HepG2 (cell line): ENCODE results near the gene EIF4E. TPM values are rescaled to one million over a fixed set of nuclear protein-coding genes. Genes with fewer than 3 reads are reported as not detected.

Experiments used
- FOXA3 ChIP-seq: IDR thresholded peaks from 2 replicates; pipeline ENCODE4 v1.6.1; 2016; ENCODE audit warnings: missing genetic modification reagents, missing compliant biosample characterization
- HDAC6 ChIP-seq: fragments of 200-600 bp; sonication (generic); IDR thresholded peaks from 2 replicates; pipeline ENCODE4 v1.7.0; 2017; ENCODE audit warnings: mild to moderate bottlenecking, antibody characterized with exemption, low read length, low read depth
- MEIS2 ChIP-seq: sonication (generic); formaldehyde crosslinking; IDR thresholded peaks from 2 replicates; pipeline ENCODE4 v1.9.0; 2021; ENCODE audit warnings: mild to moderate bottlenecking, missing genetic modification reagents
- SMARCE1 ChIP-seq: fragments of 450-650 bp; IDR thresholded peaks from 2 replicates; pipeline ENCODE4 v1.6.1; 2017; ENCODE audit warnings: borderline replicate concordance
- ZNF101 ChIP-seq: sonication (generic); formaldehyde crosslinking; IDR thresholded peaks from 2 replicates; pipeline ENCODE4 v1.4.0; 2020; ENCODE audit warnings: mild to moderate bottlenecking, low read depth, missing genetic modification reagents, borderline replicate concordance
- ZNF468 ChIP-seq: sonication (generic); formaldehyde crosslinking; IDR thresholded peaks from 2 replicates; pipeline ENCODE4 v1.8.0; 2022; ENCODE audit warnings: mild to moderate bottlenecking, moderate library complexity, missing genetic modification reagents
- ZNF790 ChIP-seq: sonication (generic); formaldehyde crosslinking; IDR thresholded peaks from 2 replicates; pipeline ENCODE4 v1.8.0; 2022; ENCODE audit warnings: missing genetic modification reagents, mild to moderate bottlenecking, borderline replicate concordance
- polyA plus RNA-seq, 8 experiments: library from polyadenylated mRNA; depleted of rRNA in 3 of 8; stranded (reverse) in 7 of 8; unstranded in 1 of 8; fragments of >200 nt; fragmentation: Illumina TruSeq in 4 of 8; extraction: Trizol in 4 of 8; gene quantifications; 2 replicates each; pipeline versions ENCODE4 v1.2.1 to v1.2.3, GENCODE V29; 2011 to 2016; ENCODE audit warnings: low read depth in 4 of 8, missing spikeins in 1 of 8, mixed read lengths in 1 of 8; ENCODE audit not compliant: insufficient read depth in 1 of 8
- total RNA-seq, 5 experiments: library from RNA; depleted of rRNA; stranded (reverse); fragments of >200 nt; fragmentation: Illumina TruSeq; extraction: Trizol; gene quantifications; 2 replicates each; pipeline ENCODE4 v1.2.3, GENCODE V29; 2016; ENCODE audit warnings: low read depth in 1 of 5
- TF ChIP-seq, protein P1 (sequence below), 2 experiments: sonication (generic) in 1 of 2; formaldehyde crosslinking in 1 of 2; IDR thresholded peaks; 2 replicates each; pipeline versions ENCODE4 v1.6.1 to v1.9.0; 2014 to 2022; ENCODE audit warnings: antibody characterized with exemption in 1 of 2, borderline replicate concordance in 1 of 2, inconsistent platforms in 1 of 2, low read depth in 1 of 2, missing genetic modification reagents in 1 of 2
- TF ChIP-seq, protein P2 (sequence below): IDR thresholded peaks from 2 replicates; pipeline ENCODE4 v1.6.1; 2016; ENCODE audit warnings: missing compliant biosample characterization, missing genetic modification reagents, borderline replicate concordance
- TF ChIP-seq, protein P3 (sequence below): sonication (generic); formaldehyde crosslinking; IDR thresholded peaks from 2 replicates; pipeline ENCODE4 v1.4.0; 2020; ENCODE audit warnings: missing genetic modification reagents, low read depth, mild to moderate bottlenecking, borderline replicate concordance
- TF ChIP-seq, protein P4 (sequence below): IDR thresholded peaks from 2 replicates; pipeline ENCODE4 v1.6.1; 2018; ENCODE audit warnings: missing genetic modification reagents
- TF ChIP-seq, protein P5 (sequence below): sonication (generic); formaldehyde crosslinking; conservative IDR thresholded peaks from 2 replicates; pipeline ENCODE4 v1.8.1; 2023; ENCODE audit warnings: missing genetic modification reagents

Gene EIF4E
- total and polyA plus RNA-seq, 2 of the 13 experiments (the other 11 are each of a cell fraction or from before 2014, with no cell fraction given) = 50.8 to 194 TPM

DNA sequence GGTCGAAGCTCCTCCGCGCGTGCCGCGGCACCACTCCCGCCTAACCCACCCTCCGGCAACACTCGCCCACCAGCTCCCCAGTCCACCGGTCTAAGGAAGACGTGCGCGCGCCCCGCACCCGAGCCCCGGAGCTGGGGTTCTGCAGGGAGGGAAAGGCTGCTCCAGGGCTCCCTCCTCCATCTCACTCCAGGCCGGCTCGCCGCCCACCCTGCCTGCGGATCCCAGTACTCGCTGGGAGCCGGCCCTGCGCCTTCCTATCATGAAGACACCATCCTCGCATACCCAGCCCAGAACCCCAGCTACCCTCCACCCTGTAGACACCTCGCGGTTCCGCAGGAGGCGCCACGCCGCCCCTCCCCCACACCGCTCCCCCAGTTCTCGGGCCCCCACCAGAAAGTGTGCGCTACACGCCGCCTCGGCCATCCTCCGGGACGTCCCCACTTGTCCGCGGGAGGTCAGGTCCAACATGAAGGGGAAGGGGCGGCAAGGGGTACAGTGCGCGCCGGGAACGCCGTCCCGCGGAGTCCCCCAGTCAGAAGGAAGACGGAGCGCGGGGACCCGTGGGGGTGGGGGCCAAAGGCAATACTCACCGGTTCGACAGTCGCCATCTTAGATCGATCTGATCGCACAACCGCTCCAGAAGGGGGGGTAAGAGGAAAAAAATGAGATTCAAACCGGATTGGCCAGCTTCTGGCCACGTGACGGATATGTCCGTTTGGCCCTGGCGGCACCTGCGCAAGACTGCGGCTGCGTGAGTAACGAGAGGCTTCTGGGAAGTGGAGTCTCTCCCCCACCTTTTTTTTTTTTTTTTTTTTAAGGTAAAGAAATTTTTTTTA, at the start of gene EIF4E (continued):
- TF ChIP-seq, protein P1, sequence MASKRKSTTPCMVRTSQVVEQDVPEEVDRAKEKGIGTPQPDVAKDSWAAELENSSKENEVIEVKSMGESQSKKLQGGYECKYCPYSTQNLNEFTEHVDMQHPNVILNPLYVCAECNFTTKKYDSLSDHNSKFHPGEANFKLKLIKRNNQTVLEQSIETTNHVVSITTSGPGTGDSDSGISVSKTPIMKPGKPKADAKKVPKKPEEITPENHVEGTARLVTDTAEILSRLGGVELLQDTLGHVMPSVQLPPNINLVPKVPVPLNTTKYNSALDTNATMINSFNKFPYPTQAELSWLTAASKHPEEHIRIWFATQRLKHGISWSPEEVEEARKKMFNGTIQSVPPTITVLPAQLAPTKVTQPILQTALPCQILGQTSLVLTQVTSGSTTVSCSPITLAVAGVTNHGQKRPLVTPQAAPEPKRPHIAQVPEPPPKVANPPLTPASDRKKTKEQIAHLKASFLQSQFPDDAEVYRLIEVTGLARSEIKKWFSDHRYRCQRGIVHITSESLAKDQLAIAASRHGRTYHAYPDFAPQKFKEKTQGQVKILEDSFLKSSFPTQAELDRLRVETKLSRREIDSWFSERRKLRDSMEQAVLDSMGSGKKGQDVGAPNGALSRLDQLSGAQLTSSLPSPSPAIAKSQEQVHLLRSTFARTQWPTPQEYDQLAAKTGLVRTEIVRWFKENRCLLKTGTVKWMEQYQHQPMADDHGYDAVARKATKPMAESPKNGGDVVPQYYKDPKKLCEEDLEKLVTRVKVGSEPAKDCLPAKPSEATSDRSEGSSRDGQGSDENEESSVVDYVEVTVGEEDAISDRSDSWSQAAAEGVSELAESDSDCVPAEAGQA (IDR thresholded peaks at IDR 0.05; ENCODE audit: low read depth) = no peak; the same call in 1 of the 2 replicates
- TF ChIP-seq, protein P1 (CRISPR knock-in tag; IDR thresholded peaks at IDR 0.05; ENCODE audit: borderline replicate concordance) = no peak
- TF ChIP-seq FOXA3 (CRISPR knock-in tag) = no peak; the same call in 1 of the 2 replicates
- no peak for TF ChIP-seq HDAC6
- TF ChIP-seq, protein P2, sequence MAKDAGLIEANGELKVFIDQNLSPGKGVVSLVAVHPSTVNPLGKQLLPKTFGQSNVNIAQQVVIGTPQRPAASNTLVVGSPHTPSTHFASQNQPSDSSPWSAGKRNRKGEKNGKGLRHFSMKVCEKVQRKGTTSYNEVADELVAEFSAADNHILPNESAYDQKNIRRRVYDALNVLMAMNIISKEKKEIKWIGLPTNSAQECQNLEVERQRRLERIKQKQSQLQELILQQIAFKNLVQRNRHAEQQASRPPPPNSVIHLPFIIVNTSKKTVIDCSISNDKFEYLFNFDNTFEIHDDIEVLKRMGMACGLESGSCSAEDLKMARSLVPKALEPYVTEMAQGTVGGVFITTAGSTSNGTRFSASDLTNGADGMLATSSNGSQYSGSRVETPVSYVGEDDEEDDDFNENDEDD (CRISPR knock-in tag) = no peak
- TF ChIP-seq, protein P3, sequence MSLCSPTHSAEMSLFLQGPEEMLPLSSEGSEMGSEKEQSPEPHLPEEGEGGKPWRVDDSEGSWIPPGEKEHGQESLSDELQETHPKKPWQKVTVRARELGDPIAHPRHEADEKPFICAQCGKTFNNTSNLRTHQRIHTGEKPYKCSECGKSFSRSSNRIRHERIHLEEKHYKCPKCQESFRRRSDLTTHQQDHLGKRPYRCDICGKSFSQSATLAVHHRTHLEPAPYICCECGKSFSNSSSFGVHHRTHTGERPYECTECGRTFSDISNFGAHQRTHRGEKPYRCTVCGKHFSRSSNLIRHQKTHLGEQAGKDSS (CRISPR knock-in tag) = 0 out of 2 replicates have a peak, but pooled peaks have one; percentile 51
- TF ChIP-seq ZNF101 (CRISPR knock-in tag) = no peak
- no peak for TF ChIP-seq SMARCE1
- TF ChIP-seq, protein P4, sequence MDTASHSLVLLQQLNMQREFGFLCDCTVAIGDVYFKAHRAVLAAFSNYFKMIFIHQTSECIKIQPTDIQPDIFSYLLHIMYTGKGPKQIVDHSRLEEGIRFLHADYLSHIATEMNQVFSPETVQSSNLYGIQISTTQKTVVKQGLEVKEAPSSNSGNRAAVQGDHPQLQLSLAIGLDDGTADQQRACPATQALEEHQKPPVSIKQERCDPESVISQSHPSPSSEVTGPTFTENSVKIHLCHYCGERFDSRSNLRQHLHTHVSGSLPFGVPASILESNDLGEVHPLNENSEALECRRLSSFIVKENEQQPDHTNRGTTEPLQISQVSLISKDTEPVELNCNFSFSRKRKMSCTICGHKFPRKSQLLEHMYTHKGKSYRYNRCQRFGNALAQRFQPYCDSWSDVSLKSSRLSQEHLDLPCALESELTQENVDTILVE = 0 out of 2 replicates have a peak, but pooled peaks have one; percentile 41
- TF ChIP-seq, protein P5, sequence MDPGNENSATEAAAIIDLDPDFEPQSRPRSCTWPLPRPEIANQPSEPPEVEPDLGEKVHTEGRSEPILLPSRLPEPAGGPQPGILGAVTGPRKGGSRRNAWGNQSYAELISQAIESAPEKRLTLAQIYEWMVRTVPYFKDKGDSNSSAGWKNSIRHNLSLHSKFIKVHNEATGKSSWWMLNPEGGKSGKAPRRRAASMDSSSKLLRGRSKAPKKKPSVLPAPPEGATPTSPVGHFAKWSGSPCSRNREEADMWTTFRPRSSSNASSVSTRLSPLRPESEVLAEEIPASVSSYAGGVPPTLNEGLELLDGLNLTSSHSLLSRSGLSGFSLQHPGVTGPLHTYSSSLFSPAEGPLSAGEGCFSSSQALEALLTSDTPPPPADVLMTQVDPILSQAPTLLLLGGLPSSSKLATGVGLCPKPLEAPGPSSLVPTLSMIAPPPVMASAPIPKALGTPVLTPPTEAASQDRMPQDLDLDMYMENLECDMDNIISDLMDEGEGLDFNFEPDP (CRISPR knock-in tag) = peak; percentile 80; the same call in 1 of the 2 replicates
- TF ChIP-seq ZNF790 = peak; percentile 29; the same call in 1 of the 2 replicates
- TF ChIP-seq ZNF468 (CRISPR knock-in tag) = no peak
- TF ChIP-seq MEIS2 (CRISPR knock-in tag) = no peak
